Measurements from ENCODE around the gene FAM117B.

- TF ChIP-seq, protein P1, sequence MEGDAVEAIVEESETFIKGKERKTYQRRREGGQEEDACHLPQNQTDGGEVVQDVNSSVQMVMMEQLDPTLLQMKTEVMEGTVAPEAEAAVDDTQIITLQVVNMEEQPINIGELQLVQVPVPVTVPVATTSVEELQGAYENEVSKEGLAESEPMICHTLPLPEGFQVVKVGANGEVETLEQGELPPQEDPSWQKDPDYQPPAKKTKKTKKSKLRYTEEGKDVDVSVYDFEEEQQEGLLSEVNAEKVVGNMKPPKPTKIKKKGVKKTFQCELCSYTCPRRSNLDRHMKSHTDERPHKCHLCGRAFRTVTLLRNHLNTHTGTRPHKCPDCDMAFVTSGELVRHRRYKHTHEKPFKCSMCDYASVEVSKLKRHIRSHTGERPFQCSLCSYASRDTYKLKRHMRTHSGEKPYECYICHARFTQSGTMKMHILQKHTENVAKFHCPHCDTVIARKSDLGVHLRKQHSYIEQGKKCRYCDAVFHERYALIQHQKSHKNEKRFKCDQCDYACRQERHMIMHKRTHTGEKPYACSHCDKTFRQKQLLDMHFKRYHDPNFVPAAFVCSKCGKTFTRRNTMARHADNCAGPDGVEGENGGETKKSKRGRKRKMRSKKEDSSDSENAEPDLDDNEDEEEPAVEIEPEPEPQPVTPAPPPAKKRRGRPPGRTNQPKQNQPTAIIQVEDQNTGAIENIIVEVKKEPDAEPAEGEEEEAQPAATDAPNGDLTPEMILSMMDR (conservative IDR thresholded peaks at IDR 0.05) = no peak
- no peak for TF ChIP-seq ZFX (IDR thresholded peaks at IDR 0.05)
Measured at GRCh38 chr2:202690321-202690900, 55.6 kb downstream of the FAM117B start.

All from C4-2B (cell line).